ENCODE results near the gene AP1G1.

Gene AP1G1

GRCh38 chr16:71778780-71779179 is 29.9 kb downstream of the AP1G1 start:
- TF ChIP-seq CTCF (IDR thresholded peaks at IDR 0.05): no peak

- TF ChIP-seq CTCF (IDR thresholded peaks at IDR 0.05): no peak
Observed at GRCh38 chr16:71777329-71777728, 31.3 kb downstream of the AP1G1 start.

- TF ChIP-seq CTCF (IDR thresholded peaks at IDR 0.05): no peak
Observed at GRCh38 chr16:71775949-71776348, 32.7 kb downstream of the AP1G1 start.

- no peak for TF ChIP-seq CTCF (IDR thresholded peaks at IDR 0.05)
Observed at GRCh38 chr16:71771571-71771970, 37.1 kb downstream of the AP1G1 start.

GRCh38 chr16:71769222-71769621 is 39.4 kb downstream of the AP1G1 start:
- TF ChIP-seq CTCF (IDR thresholded peaks at IDR 0.05): no peak

GRCh38 chr16:71767060-71767900 is 41.4 kb downstream of the AP1G1 start:
- no peak for TF ChIP-seq CTCF (IDR thresholded peaks at IDR 0.05)

- TF ChIP-seq CTCF (IDR thresholded peaks at IDR 0.05): no peak
Observed at GRCh38 chr16:71762186-71762585, 46.4 kb downstream of the AP1G1 start.

Measured in LNCAP (cell line).